ENCODE results near the gene TMEM163. TPM values are rescaled to one million over a fixed set of nuclear protein-coding genes. Genes with fewer than 3 reads are reported as not detected.
"Not testable (repeated sequence)": the region's sequence is repeated elsewhere in the genome, so short reads cannot be mapped to it uniquely, and the experiment has no call there.

TMEM163 gene
- total RNA-seq, 1 donor from 2014 or later: 2.4 TPM

GRCh38 chr2:134593519-134593918, 125.3 kb downstream of the TMEM163 start:
- no peak for DNase-seq (ENCODE audit: low read depth)
- no peaks in the 10 kb centered on the region for H3K36me3 ChIP-seq (ENCODE audit: control insufficient read depth, insufficient read depth, low read length)
- H3K27me3 ChIP-seq (ENCODE audit: control insufficient read depth, insufficient read depth, low read length): no peaks in the 10 kb centered on the region
- no peak overlapping the region for H3K4me3 ChIP-seq (ENCODE audit: low read depth, low read length)
- no peak for TF ChIP-seq CTCF (IDR thresholded peaks at IDR 0.05; ENCODE audit: insufficient read depth, low read length, poor library complexity, severe bottlenecking)

- H3K36me3 ChIP-seq (ENCODE audit: control insufficient read depth, insufficient read depth, low read length): no peaks in the 10 kb centered on the region
- DNase-seq (ENCODE audit: low read depth): no peak
- H3K4me3 ChIP-seq (ENCODE audit: low read depth, low read length): no peak overlapping the region
- TF ChIP-seq CTCF (IDR thresholded peaks at IDR 0.05; ENCODE audit: insufficient read depth, low read length, poor library complexity, severe bottlenecking): no peak
- H3K27me3 ChIP-seq (ENCODE audit: control insufficient read depth, insufficient read depth, low read length): no peaks in the 10 kb centered on the region
Measured at GRCh38 chr2:134592377-134592776, 126.4 kb downstream of the TMEM163 start.

- Histone ChIP-seq H3K4me3 (ENCODE audit: low read depth, low read length) (no peak overlapping the region), H3K27me3 (ENCODE audit: control insufficient read depth, insufficient read depth, low read length) (no peaks in the 10 kb centered on the region), H3K36me3 (ENCODE audit: control insufficient read depth, insufficient read depth, low read length) (no peaks in the 10 kb centered on the region)
- no peak for DNase-seq (ENCODE audit: low read depth)
- TF ChIP-seq CTCF (IDR thresholded peaks at IDR 0.05; ENCODE audit: insufficient read depth, low read length, poor library complexity, severe bottlenecking): no peak
Measured at GRCh38 chr2:134591526-134591925, 127.3 kb downstream of the TMEM163 start.

- Histone ChIP-seq H3K27me3 (ENCODE audit: control insufficient read depth, insufficient read depth, low read length) (no peaks in the 10 kb centered on the region), H3K4me3 (ENCODE audit: low read depth, low read length) (no peak overlapping the region), H3K36me3 (ENCODE audit: control insufficient read depth, insufficient read depth, low read length) (no peaks in the 10 kb centered on the region)
- DNase-seq (ENCODE audit: low read depth): no peak
- no peak for TF ChIP-seq CTCF (IDR thresholded peaks at IDR 0.05; ENCODE audit: insufficient read depth, low read length, poor library complexity, severe bottlenecking)
Measured at GRCh38 chr2:134590679-134591078, 128.1 kb downstream of the TMEM163 start.

- H3K36me3 ChIP-seq (ENCODE audit: control insufficient read depth, insufficient read depth, low read length); DNase-seq (ENCODE audit: low read depth); H3K4me3 ChIP-seq (ENCODE audit: low read depth, low read length); H3K27me3 ChIP-seq (ENCODE audit: control insufficient read depth, insufficient read depth, low read length): not testable (repeated sequence)
Measured at GRCh38 chr2:134589171-134590083, 129.4 kb downstream of the TMEM163 start.

- TF ChIP-seq CTCF (IDR thresholded peaks at IDR 0.05; ENCODE audit: insufficient read depth, low read length, poor library complexity, severe bottlenecking): no peak
- no peak for DNase-seq (ENCODE audit: low read depth)
- Histone ChIP-seq H3K4me3 (ENCODE audit: low read depth, low read length) (no peak overlapping the region), H3K27me3 (ENCODE audit: control insufficient read depth, insufficient read depth, low read length) (no peaks in the 10 kb centered on the region), H3K36me3 (ENCODE audit: control insufficient read depth, insufficient read depth, low read length) (no peaks in the 10 kb centered on the region)
Measured at GRCh38 chr2:134588556-134588955, 130.2 kb downstream of the TMEM163 start.

All from kidney epithelial cell (primary cell).